ENCODE measurements around the gene APBB2. TPM values are rescaled to one million over a fixed set of nuclear protein-coding genes. Genes with fewer than 3 reads are reported as not detected.

The APBB2 gene
- total RNA-seq, 2 donors from 2014 or later, result 134 to 137 TPM

DNA sequence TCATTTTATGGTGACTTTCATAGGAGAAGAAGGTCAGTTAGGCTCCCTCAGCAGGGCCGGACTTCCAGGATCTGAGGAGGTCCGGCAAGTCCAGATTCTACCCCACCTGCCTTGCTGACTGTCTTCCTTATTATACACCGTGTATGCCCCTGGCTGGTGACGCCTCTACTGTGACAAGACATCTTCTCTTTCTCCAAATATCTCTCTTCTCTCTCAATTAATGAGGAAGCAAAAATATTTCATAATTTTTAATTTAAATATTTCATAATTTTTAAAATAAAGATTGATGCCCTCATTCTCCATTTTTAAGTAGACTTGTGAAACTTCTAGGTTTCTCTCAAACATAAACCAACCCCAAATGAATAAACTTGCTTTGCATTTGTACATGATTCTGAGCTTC is 262.1 kb downstream of the APBB2 start:
- ATAC-seq (ENCODE audit: insufficient number of reproducible peaks, low FRiP score, low read depth) (no peak), DNase-seq (ENCODE audit: low spot score) (no peak)
- Histone ChIP-seq H3K36me3 (no peaks in the 10 kb centered on the region), H3K27me3 (replicated peaks; ENCODE audit: insufficient read depth) (no peaks in the 10 kb centered on the region), H3K9me3 (no peaks in the 10 kb centered on the region), H3K27ac (peak overlapping the region; percentile 93 to 98), H3K4me3 (no peak overlapping the region), H3K4me1 (ENCODE audit: control insufficient read depth in 1 of 2, low read depth in 2 of 2) (peaks cover 46 to 73% of the 10 kb centered on the region in 2 donors)
- no peak for TF ChIP-seq CTCF (IDR thresholded peaks at IDR 0.05)

GRCh38 chr4:40951026-40951425 is 263.3 kb downstream of the APBB2 start:
- no peak for DNase-seq (ENCODE audit: low spot score)
- peaks cover 39 to 68% of the 10 kb centered on the region in 2 donors for H3K4me1 ChIP-seq (ENCODE audit: control insufficient read depth in 1 of 2, low read depth in 2 of 2)
- H3K4me3 ChIP-seq, result no peak overlapping the region
- ATAC-seq (ENCODE audit: insufficient number of reproducible peaks, low FRiP score, low read depth), result no peak
- H3K9me3 ChIP-seq, result no peaks in the 10 kb centered on the region
- TF ChIP-seq CTCF (IDR thresholded peaks at IDR 0.05), result no peak
- H3K27me3 ChIP-seq (replicated peaks; ENCODE audit: insufficient read depth), result no peaks in the 10 kb centered on the region
- H3K36me3 ChIP-seq, result no peaks in the 10 kb centered on the region
- peak overlapping the region in 1 of 2 donors; percentile 32 for H3K27ac ChIP-seq

GRCh38 chr4:40949358-40950100 is 264.8 kb downstream of the APBB2 start:
- Histone ChIP-seq H3K36me3 (no peaks in the 10 kb centered on the region), H3K9me3 (no peaks in the 10 kb centered on the region), H3K27me3 (replicated peaks; ENCODE audit: insufficient read depth) (no peaks in the 10 kb centered on the region), H3K27ac (peak overlapping the region; percentile 56 to 64), H3K4me3 (peak overlapping the region; percentile 58), H3K4me1 (ENCODE audit: control insufficient read depth in 1 of 2, low read depth in 2 of 2) (peaks cover 27 to 53% of the 10 kb centered on the region in 2 donors)
- ATAC-seq (ENCODE audit: insufficient number of reproducible peaks, low FRiP score, low read depth) (no peak), DNase-seq (ENCODE audit: low spot score) (no peak)
- no peak for TF ChIP-seq CTCF (IDR thresholded peaks at IDR 0.05)

- H3K27me3 ChIP-seq (replicated peaks; ENCODE audit: insufficient read depth), result no peaks in the 10 kb centered on the region
- H3K27ac ChIP-seq, result peak overlapping the region in 1 of 2 donors; percentile 10
- ATAC-seq (ENCODE audit: insufficient number of reproducible peaks, low FRiP score, low read depth) (no peak), DNase-seq (ENCODE audit: low spot score) (no peak)
- no peak for TF ChIP-seq CTCF (IDR thresholded peaks at IDR 0.05)
- H3K36me3 ChIP-seq, result no peaks in the 10 kb centered on the region
- H3K4me3 ChIP-seq, result no peak overlapping the region
- H3K9me3 ChIP-seq, result no peaks in the 10 kb centered on the region
- peaks cover 13 to 38% of the 10 kb centered on the region in 2 donors for H3K4me1 ChIP-seq (ENCODE audit: control insufficient read depth in 1 of 2, low read depth in 2 of 2)
Measured at GRCh38 chr4:40948014-40948413, 266.3 kb downstream of the APBB2 start.

DNA sequence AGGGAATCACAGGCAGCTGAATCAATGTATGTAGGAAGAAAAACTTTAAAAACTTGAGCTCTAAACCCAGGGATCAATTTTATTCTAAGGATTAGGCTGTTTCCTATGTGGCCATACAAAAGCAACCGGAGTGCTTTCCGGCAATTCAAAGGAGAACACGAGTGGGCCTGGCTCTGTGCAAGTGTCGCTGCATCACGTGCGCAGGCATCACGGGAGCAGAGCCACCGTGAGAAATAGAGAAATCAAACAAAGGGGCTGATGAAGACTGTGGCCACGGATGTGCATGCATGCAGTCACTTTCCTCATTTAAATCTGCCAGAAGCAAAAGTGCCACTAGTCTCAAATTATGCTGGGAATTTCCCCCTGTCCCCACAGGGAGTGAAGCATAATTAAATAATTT is 267.7 kb downstream of the APBB2 start:
- Histone ChIP-seq H3K4me3 (no peak overlapping the region), H3K27me3 (replicated peaks; ENCODE audit: insufficient read depth) (no peaks in the 10 kb centered on the region), H3K9me3 (no peaks in the 10 kb centered on the region), H3K27ac (no peak overlapping the region), H3K4me1 (ENCODE audit: control insufficient read depth in 1 of 2, low read depth in 2 of 2) (peaks cover 10 to 45% of the 10 kb centered on the region in 2 donors), H3K36me3 (no peaks in the 10 kb centered on the region)
- DNase-seq (ENCODE audit: low spot score), result no peak
- no peak for TF ChIP-seq CTCF (IDR thresholded peaks at IDR 0.05)
- ATAC-seq (ENCODE audit: insufficient number of reproducible peaks, low FRiP score, low read depth), result no peak
